Mesenchymal stem cell (in vitro differentiated cells and primary cell): ENCODE data around the gene NOS3.

ENCODE experiments used
- DNase-seq: peaks from one replicate; pipeline ENCODE4 v3.0.0-alpha.2; 2013
- H2AFZ ChIP-seq: one replicate; pipeline ENCODE4 v1.6.1; 2013; ENCODE audit warnings: low read depth, mild to moderate bottlenecking, control low read depth, inconsistent platforms, low read length, moderate library complexity
- H2AK5ac ChIP-seq: 2 replicates; pipeline ENCODE4 v1.6.1; 2013; ENCODE audit warnings: low read length, moderate library complexity, mild to moderate bottlenecking, inconsistent platforms; ENCODE audit not compliant: severe bottlenecking
- H2BK120ac ChIP-seq: one replicate; pipeline ENCODE4 v1.6.1; 2013; ENCODE audit warnings: low read depth, mild to moderate bottlenecking, inconsistent platforms, low read length, moderate library complexity
- H2BK12ac ChIP-seq, 2 experiments: one replicate each; pipeline ENCODE4 v1.6.1; 2013; ENCODE audit warnings: inconsistent platforms in 2 of 2, low read length in 2 of 2, mild to moderate bottlenecking in 2 of 2, moderate library complexity in 2 of 2, control low read depth in 1 of 2
- H2BK15ac ChIP-seq: one replicate; pipeline ENCODE4 v1.6.1; 2013; ENCODE audit warnings: mild to moderate bottlenecking, low read depth, inconsistent platforms; ENCODE audit not compliant: poor library complexity, severe bottlenecking
- H2BK5ac ChIP-seq: 2 replicates; pipeline ENCODE4 v1.6.1; 2013; ENCODE audit warnings: low read depth, mild to moderate bottlenecking, low read length, control low read depth, inconsistent platforms; ENCODE audit not compliant: poor library complexity, severe bottlenecking
- H3K14ac ChIP-seq, 2 experiments: one replicate each; pipeline ENCODE4 v1.6.1; 2013; ENCODE audit warnings: inconsistent platforms in 2 of 2, low read length in 2 of 2, control low read depth in 1 of 2, mild to moderate bottlenecking in 1 of 2, moderate library complexity in 1 of 2
- H3K18ac ChIP-seq, 2 experiments: one replicate each; pipeline ENCODE4 v1.6.1; 2013; ENCODE audit warnings: inconsistent platforms in 2 of 2, low read length in 2 of 2, control low read depth in 1 of 2, low read depth in 1 of 2, mild to moderate bottlenecking in 1 of 2
- H3K23ac ChIP-seq, 2 experiments: one replicate each; pipeline ENCODE4 v1.6.1; 2013; ENCODE audit warnings: inconsistent platforms in 2 of 2, low read length in 2 of 2, mild to moderate bottlenecking in 2 of 2, moderate library complexity in 2 of 2, control low read depth in 1 of 2
- H3K27ac ChIP-seq: 2 replicates; pipeline ENCODE4 v1.5.1; 2013; ENCODE audit warnings: mild to moderate bottlenecking, moderate library complexity, low read length, control low read depth, inconsistent platforms; ENCODE audit not compliant: poor library complexity, severe bottlenecking
- H3K27me3 ChIP-seq, 2 experiments: 2 replicates each; pipeline versions ENCODE4 v1.6.1 to v1.7.0; 2013; ENCODE audit warnings: low read length in 2 of 2, mild to moderate bottlenecking in 2 of 2, moderate library complexity in 2 of 2, control low read depth in 1 of 2, inconsistent platforms in 1 of 2; ENCODE audit not compliant: control insufficient read depth in 1 of 2, insufficient read depth in 1 of 2
- H3K36me3 ChIP-seq, 2 experiments: 2 replicates each; pipeline versions ENCODE4 v1.6.1 to v1.7.0; 2013; ENCODE audit warnings: low read length in 2 of 2, control low read depth in 1 of 2, inconsistent platforms in 1 of 2, low read depth in 1 of 2, mild to moderate bottlenecking in 1 of 2; ENCODE audit not compliant: insufficient read depth in 2 of 2, control insufficient read depth in 1 of 2
- H3K4ac ChIP-seq, 2 experiments: one replicate each; pipeline ENCODE4 v1.6.1; 2013; ENCODE audit warnings: inconsistent platforms in 2 of 2, low read length in 2 of 2, mild to moderate bottlenecking in 2 of 2, moderate library complexity in 2 of 2, control low read depth in 1 of 2, low read depth in 1 of 2
- H3K4me1 ChIP-seq: 2 replicates; pipeline ENCODE4 v1.6.1; 2013; ENCODE audit warnings: low read depth, low read length, control low read depth; ENCODE audit not compliant: control insufficient read depth, insufficient read depth
- H3K4me2 ChIP-seq: 2 replicates; pipeline ENCODE4 v1.6.1; 2013; ENCODE audit warnings: low read length, mild to moderate bottlenecking, inconsistent platforms; ENCODE audit not compliant: poor library complexity, severe bottlenecking
- H3K4me3 ChIP-seq, 2 experiments: 2 replicates each; pipeline versions ENCODE4 v1.5.1 to v1.7.0; 2013; ENCODE audit warnings: low read length in 2 of 2, mild to moderate bottlenecking in 2 of 2, control low read depth in 1 of 2, low read depth in 1 of 2; ENCODE audit not compliant: insufficient read depth in 1 of 2
- H3K79me1 ChIP-seq: replicated peaks from 2 replicates; pipeline ENCODE4 v1.6.1; 2013; ENCODE audit warnings: mild to moderate bottlenecking, control low read depth, low read length, inconsistent platforms; ENCODE audit not compliant: poor library complexity, severe bottlenecking
- H3K9ac ChIP-seq: 2 replicates; pipeline ENCODE4 v1.7.0; 2013; ENCODE audit warnings: mild to moderate bottlenecking, low read length, moderate library complexity
- H3K9me3 ChIP-seq: 2 replicates; pipeline ENCODE4 v1.7.0; 2013; ENCODE audit warnings: mild to moderate bottlenecking, low read length; ENCODE audit not compliant: control insufficient read depth
- H4K8ac ChIP-seq: one replicate; pipeline ENCODE4 v1.6.1; 2013; ENCODE audit warnings: inconsistent platforms, mild to moderate bottlenecking, low read length, moderate library complexity
- H4K91ac ChIP-seq: one replicate; pipeline ENCODE4 v1.6.1; 2013; ENCODE audit warnings: mild to moderate bottlenecking, low read length, inconsistent platforms
- WGBS: methylation state at CpG from one replicate; pipeline ENCODE4 v1.1.7; 2013; ENCODE audit warnings: mixed read lengths; 5-methylcytosine and 5-hydroxymethylcytosine counted together

The NOS3 gene

GRCh38 chr7:150983893-150984368, 6.9 kb upstream of the NOS3 start:
- Histone ChIP-seq H2BK5ac (no peak overlapping the region), H3K9me3 (no peaks in the 10 kb centered on the region), H3K14ac (no peak overlapping the region), H3K4ac (no peak overlapping the region), H2AFZ (no peak overlapping the region), H3K27me3 (peaks cover 79 to 84% of the 10 kb centered on the region in 2 experiments), H3K4me2 (no peak overlapping the region), H3K79me1 (no peaks in the 10 kb centered on the region), H4K91ac (no peak overlapping the region), H2BK15ac (no peak overlapping the region), H3K4me3 (no peak overlapping the region), H2BK12ac (no peak overlapping the region), H3K23ac (no peak overlapping the region), H2AK5ac (no peak overlapping the region), H3K18ac (no peak overlapping the region), H4K8ac (no peak overlapping the region), H2BK120ac (no peak overlapping the region), H3K9ac (no peak overlapping the region), H3K27ac (no peak overlapping the region), H3K36me3 (no peaks in the 10 kb centered on the region), H3K4me1 (peaks cover 9% of the 10 kb centered on the region)
- DNase-seq = peak; percentile 47
- 2% methylated on average over 2 of the region's 2 CpGs for WGBS

GRCh38 chr7:150986099-150986512, 4.7 kb upstream of the NOS3 start:
- H3K4ac ChIP-seq = no peak overlapping the region
- no peak overlapping the region for H2BK120ac ChIP-seq
- no peak overlapping the region for H2AFZ ChIP-seq
- H2BK15ac ChIP-seq = no peak overlapping the region
- no peak overlapping the region for H3K18ac ChIP-seq
- DNase-seq = peak; percentile 66
- H3K36me3 ChIP-seq = no peaks in the 10 kb centered on the region
- H3K27me3 ChIP-seq = peaks cover 78 to 79% of the 10 kb centered on the region in 2 experiments
- WGBS = 15% methylated on average over 16 of the region's 16 CpGs
- H3K4me1 ChIP-seq = peaks cover 6% of the 10 kb centered on the region
- H4K91ac ChIP-seq = no peak overlapping the region
- no peak overlapping the region for H3K9ac ChIP-seq
- no peak overlapping the region for H3K23ac ChIP-seq
- no peak overlapping the region for H3K4me2 ChIP-seq
- H2BK5ac ChIP-seq = no peak overlapping the region
- no peaks in the 10 kb centered on the region for H3K79me1 ChIP-seq
- H4K8ac ChIP-seq = no peak overlapping the region
- no peak overlapping the region for H3K4me3 ChIP-seq
- H3K27ac ChIP-seq = no peak overlapping the region
- no peak overlapping the region for H2BK12ac ChIP-seq
- H3K14ac ChIP-seq = no peak overlapping the region
- peaks cover 16% of the 10 kb centered on the region for H3K9me3 ChIP-seq
- H2AK5ac ChIP-seq = no peak overlapping the region

GRCh38 chr7:150986556-150986955, 4.3 kb upstream of the NOS3 start:
- Histone ChIP-seq H4K91ac (no peak overlapping the region), H3K4me3 (no peak overlapping the region), H3K14ac (peak overlapping the region in 1 of 2 experiments; percentile 68), H3K4me1 (peaks cover 6% of the 10 kb centered on the region), H3K9ac (no peak overlapping the region), H3K27me3 (peaks cover 74% of the 10 kb centered on the region in 2 experiments), H4K8ac (no peak overlapping the region), H3K27ac (no peak overlapping the region), H2AK5ac (no peak overlapping the region), H3K4ac (no peak overlapping the region), H3K4me2 (no peak overlapping the region), H2AFZ (no peak overlapping the region), H2BK15ac (no peak overlapping the region), H2BK5ac (no peak overlapping the region), H3K36me3 (no peaks in the 10 kb centered on the region), H2BK120ac (no peak overlapping the region), H3K9me3 (peaks cover 17% of the 10 kb centered on the region), H3K23ac (no peak overlapping the region), H2BK12ac (no peak overlapping the region), H3K18ac (no peak overlapping the region), H3K79me1 (no peaks in the 10 kb centered on the region)
- WGBS = 80% methylated on average over 5 of the region's 5 CpGs
- DNase-seq = no peak

- Histone ChIP-seq H3K4ac (no peak overlapping the region), H3K14ac (peak overlapping the region in 1 of 2 experiments; percentile 91), H2BK5ac (no peak overlapping the region), H3K9ac (no peak overlapping the region), H3K23ac (no peak overlapping the region), H2AK5ac (no peak overlapping the region), H3K27ac (no peak overlapping the region), H3K4me1 (peaks cover 6% of the 10 kb centered on the region), H3K27me3 (peaks cover 54 to 55% of the 10 kb centered on the region in 2 experiments), H3K36me3 (no peaks in the 10 kb centered on the region), H4K91ac (peak overlapping the region; percentile 89), H3K4me3 (peak overlapping the region in 1 of 2 experiments; percentile 7), H3K4me2 (no peak overlapping the region), H2AFZ (peak overlapping the region; percentile 72), H2BK120ac (no peak overlapping the region), H4K8ac (peak overlapping the region; percentile 90), H2BK12ac (peak overlapping the region in 1 of 2 experiments; percentile 86), H3K9me3 (peaks cover 17% of the 10 kb centered on the region), H3K18ac (peak overlapping the region; percentile 64 to 66), H3K79me1 (no peaks in the 10 kb centered on the region), H2BK15ac (peak overlapping the region; percentile 40)
- DNase-seq = peak; percentile 59
- WGBS = 21% methylated on average over 31 of the region's 31 CpGs
These were observed 2.3 kb upstream of the NOS3 start for GRCh38 chr7:150988230-150989226.
